ENCODE data around the gene MDH2.
"Not testable (repeated sequence)": the region's sequence is repeated elsewhere in the genome, so short reads cannot be mapped to it uniquely, and the experiment has no call there.

MDH2 gene

GRCh38 chr7:76094326-76094725 lies 46.4 kb downstream of the MDH2 start:
- H3K36me3 Mint-ChIP-seq, DNase-seq, H3K27ac Mint-ChIP-seq, CTCF ChIA-PET, H3K9me3 Mint-ChIP-seq, H3K4me1 Mint-ChIP-seq, H3K4me3 Mint-ChIP-seq: not testable (repeated sequence)
- peaks cover 21% of the 10 kb centered on the region for H3K27me3 Mint-ChIP-seq

- CTCF ChIA-PET: no interaction called here
- H3K9me3 Mint-ChIP-seq: no peaks in the 10 kb centered on the region
- no peaks in the 10 kb centered on the region for H3K4me1 Mint-ChIP-seq
- no peak overlapping the region for H3K4me3 Mint-ChIP-seq
- H3K27me3 Mint-ChIP-seq: peaks cover 21% of the 10 kb centered on the region
- no peak overlapping the region for H3K27ac Mint-ChIP-seq
- no peak for DNase-seq
- no peaks in the 10 kb centered on the region for H3K36me3 Mint-ChIP-seq
These were observed 48.0 kb downstream of the MDH2 start for GRCh38 chr7:76095908-76096307.

GRCh38 chr7:76101693-76102437 lies 54.0 kb downstream of the MDH2 start:
- H3K9me3 Mint-ChIP-seq, CTCF ChIA-PET, H3K36me3 Mint-ChIP-seq, H3K4me3 Mint-ChIP-seq, H3K27me3 Mint-ChIP-seq, DNase-seq, H3K27ac Mint-ChIP-seq, H3K4me1 Mint-ChIP-seq: not testable (repeated sequence)

GRCh38 chr7:76103788-76104187 lies 55.9 kb downstream of the MDH2 start:
- H3K36me3 Mint-ChIP-seq, H3K27ac Mint-ChIP-seq, CTCF ChIA-PET, H3K9me3 Mint-ChIP-seq, H3K4me1 Mint-ChIP-seq, H3K27me3 Mint-ChIP-seq, DNase-seq, H3K4me3 Mint-ChIP-seq: not testable (repeated sequence)

- CTCF ChIA-PET, DNase-seq, H3K36me3 Mint-ChIP-seq, H3K27ac Mint-ChIP-seq, H3K4me3 Mint-ChIP-seq, H3K9me3 Mint-ChIP-seq, H3K27me3 Mint-ChIP-seq, H3K4me1 Mint-ChIP-seq: not testable (repeated sequence)
These were observed 58.2 kb downstream of the MDH2 start for GRCh38 chr7:76106130-76106529.

- CTCF ChIA-PET: no interaction called here
- Mint-ChIP-seq H3K27me3 (no peaks in the 10 kb centered on the region), H3K4me1 (no peaks in the 10 kb centered on the region), H3K9me3 (no peaks in the 10 kb centered on the region), H3K36me3 (no peaks in the 10 kb centered on the region), H3K27ac (no peak overlapping the region), H3K4me3 (no peak overlapping the region)
- no peak for DNase-seq
These were observed 59.0 kb downstream of the MDH2 start for GRCh38 chr7:76106893-76107292.

- no peaks in the 10 kb centered on the region for H3K27me3 Mint-ChIP-seq
- no peak overlapping the region for H3K4me3 Mint-ChIP-seq
- H3K36me3 Mint-ChIP-seq: no peaks in the 10 kb centered on the region
- CTCF ChIA-PET: no interaction called here
- no peak overlapping the region for H3K27ac Mint-ChIP-seq
- no peaks in the 10 kb centered on the region for H3K4me1 Mint-ChIP-seq
- H3K9me3 Mint-ChIP-seq: no peaks in the 10 kb centered on the region
- DNase-seq: no peak
These were observed 60.8 kb downstream of the MDH2 start for GRCh38 chr7:76108540-76109233.

- H3K9me3 Mint-ChIP-seq, H3K27ac Mint-ChIP-seq, H3K4me3 Mint-ChIP-seq, H3K27me3 Mint-ChIP-seq, CTCF ChIA-PET, H3K4me1 Mint-ChIP-seq, H3K36me3 Mint-ChIP-seq, DNase-seq: not testable (repeated sequence)
These were observed 65.2 kb downstream of the MDH2 start for GRCh38 chr7:76113042-76113630.

GRCh38 chr7:76114742-76115141 lies 66.8 kb downstream of the MDH2 start:
- H3K27ac Mint-ChIP-seq, H3K36me3 Mint-ChIP-seq, H3K4me1 Mint-ChIP-seq, H3K9me3 Mint-ChIP-seq, H3K27me3 Mint-ChIP-seq, H3K4me3 Mint-ChIP-seq, CTCF ChIA-PET, DNase-seq: not testable (repeated sequence)
